GM19035 (cell line): Measurements from ENCODE around the gene USP38.
"Not testable (repeated sequence)": the region's sequence is repeated elsewhere in the genome, so short reads cannot be mapped to it uniquely, and the experiment has no call there.

Source experiments
- ATAC-seq: cut with Tn5 transposase; IDR thresholded peaks from one replicate; pipeline ENCODE4 v1.9.1; 2021; ENCODE audit not compliant: unreplicated experiment

Gene USP38

GRCh38 chr4:143203577-143203976 lies 18.9 kb downstream of the USP38 start:
- no peak for ATAC-seq

GRCh38 chr4:143207555-143207954 lies 22.8 kb downstream of the USP38 start:
- ATAC-seq = no peak

GRCh38 chr4:143212566-143212965 lies 27.8 kb downstream of the USP38 start:
- ATAC-seq = no peak

DNA sequence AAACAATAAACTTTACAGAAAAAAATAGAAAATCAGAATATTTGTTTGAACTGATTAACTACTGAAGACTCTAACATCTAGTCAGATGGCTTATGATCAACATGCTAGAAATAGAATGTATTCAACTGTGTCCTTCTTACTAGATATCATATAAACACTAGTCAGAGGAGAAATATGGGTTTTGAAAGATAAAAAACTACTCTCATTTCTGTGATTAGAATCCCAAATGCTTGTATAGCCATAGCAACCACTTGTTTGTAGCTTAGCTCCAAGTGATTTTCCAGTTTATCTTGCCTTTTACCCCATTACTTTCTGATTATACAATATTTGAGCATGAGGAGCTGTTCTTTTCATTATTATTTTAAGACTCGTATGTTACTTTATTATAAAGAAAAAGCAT lies 31.2 kb downstream of the USP38 start:
- no peak for ATAC-seq

DNA sequence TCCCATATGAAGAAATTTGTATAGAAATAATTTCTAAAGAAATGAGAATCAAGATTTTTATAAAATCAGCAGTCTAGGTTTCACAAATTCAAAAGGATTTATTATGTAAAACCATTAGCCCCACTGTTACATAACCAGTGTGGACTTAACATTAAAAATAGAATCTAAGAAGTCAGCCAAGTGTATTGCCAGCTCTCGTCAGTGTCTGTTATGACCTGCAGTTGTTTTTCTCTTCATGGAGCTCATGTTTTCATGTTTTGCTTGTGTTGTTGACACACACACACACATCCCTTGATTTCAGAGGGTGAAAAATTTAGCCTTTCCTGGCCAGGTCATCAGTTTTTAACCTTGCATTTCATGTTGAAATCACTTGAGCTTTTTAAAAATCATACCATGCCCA lies 39.5 kb downstream of the USP38 start:
- ATAC-seq = no peak

DNA sequence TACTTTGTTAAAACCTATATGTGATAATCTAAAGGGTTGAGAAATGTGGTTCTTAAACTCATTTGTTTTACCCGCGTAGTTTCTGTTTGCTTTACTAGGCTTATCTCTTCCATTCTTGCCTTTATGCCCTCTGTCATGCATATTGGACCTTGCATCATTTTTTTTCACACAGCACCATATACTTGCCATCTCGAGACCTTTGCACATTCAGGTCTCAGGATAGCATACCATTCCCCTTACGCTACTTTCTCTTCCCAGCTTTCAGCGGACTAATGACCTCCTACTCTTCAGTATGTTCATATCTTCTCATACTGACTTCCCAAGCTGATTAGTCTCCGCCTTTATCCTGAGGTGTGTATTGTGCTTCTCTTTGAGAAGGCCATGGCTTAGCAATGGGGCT lies 40.5 kb downstream of the USP38 start:
- no peak for ATAC-seq

DNA sequence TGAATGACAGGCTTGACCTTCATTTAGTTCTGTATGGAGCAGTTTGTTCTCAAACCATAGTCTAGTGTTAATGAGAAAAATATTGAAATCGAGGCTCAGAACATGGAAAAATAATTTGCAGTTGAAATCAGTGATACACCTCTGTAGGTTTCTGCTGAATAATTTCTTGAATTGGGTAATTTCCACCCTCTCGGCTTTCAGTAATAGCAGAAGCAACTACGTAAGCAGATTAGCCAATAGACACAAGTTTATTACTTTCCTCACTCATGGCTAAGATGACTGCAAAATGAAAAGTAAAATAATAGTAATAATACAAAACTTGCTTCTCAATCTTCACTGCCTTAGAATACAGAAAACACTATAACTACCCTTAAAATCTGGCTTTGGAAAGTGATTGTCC lies 46.0 kb downstream of the USP38 start:
- no peak for ATAC-seq

GRCh38 chr4:143232277-143232676 lies 47.6 kb downstream of the USP38 start:
- no peak for ATAC-seq

DNA sequence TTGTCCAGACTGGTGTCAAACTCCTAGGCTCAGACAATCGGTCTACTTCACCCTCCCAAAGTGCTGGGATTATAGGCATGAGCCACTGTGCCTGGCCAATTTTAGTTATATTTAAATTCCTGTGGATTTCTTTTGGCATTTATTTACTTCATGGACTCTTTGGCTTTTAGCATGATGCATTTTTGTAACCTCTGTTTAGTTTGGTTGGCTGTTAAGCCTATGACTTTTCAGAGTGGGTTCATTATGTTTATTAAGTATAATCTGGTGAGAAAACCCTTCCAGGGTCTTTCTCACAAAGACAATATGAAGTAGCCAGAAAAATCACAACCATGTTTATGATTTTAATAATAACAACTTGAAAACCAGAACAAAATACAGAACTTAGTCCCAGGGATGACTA lies 49.4 kb downstream of the USP38 start:
- ATAC-seq = no peak

DNA sequence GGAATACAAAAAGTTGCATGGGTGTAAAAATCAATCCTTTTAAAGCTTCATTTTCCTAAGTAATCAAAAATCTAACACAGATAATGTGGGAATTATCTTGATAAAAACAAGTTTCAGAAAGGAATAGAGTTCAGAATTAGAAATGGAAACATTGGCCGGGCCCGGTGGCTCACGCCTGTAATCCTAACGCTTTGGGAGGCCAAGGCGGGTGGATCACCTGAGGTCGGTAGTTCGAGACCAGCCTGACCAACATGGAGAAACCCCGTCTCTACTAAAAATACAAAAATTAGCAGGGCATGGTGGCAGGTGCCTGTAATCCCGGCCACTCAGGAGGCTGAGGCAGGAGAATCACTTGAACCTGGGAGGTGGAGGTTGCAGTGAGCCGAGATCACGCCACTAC lies 52.5 kb downstream of the USP38 start:
- ATAC-seq = not testable (repeated sequence)

- no peak for ATAC-seq
Measured at GRCh38 chr4:143240939-143241679, 56.4 kb downstream of the USP38 start.

GRCh38 chr4:143241892-143242291 lies 57.2 kb downstream of the USP38 start:
- no peak for ATAC-seq

GRCh38 chr4:143243041-143243440 lies 58.3 kb downstream of the USP38 start:
- no peak for ATAC-seq

DNA sequence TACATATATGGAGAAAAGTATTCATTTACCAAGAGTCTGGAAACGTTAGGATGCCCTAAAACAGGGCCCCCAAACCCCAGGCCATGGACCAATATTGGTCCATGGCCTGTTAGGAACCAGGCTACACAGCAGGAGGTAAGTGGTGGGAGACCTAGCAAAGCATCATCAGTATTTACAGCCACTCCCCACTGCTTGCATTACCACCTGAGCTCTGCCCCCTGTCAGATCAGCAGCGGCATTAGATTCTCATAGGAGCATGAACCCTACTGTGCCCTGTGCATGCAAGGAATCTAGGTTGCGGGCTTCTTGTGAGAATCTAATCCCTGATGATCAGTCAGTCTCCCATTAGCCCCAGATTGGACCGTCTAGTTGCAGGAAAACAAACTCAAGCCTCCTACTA lies 62.3 kb downstream of the USP38 start:
- no peak for ATAC-seq

DNA sequence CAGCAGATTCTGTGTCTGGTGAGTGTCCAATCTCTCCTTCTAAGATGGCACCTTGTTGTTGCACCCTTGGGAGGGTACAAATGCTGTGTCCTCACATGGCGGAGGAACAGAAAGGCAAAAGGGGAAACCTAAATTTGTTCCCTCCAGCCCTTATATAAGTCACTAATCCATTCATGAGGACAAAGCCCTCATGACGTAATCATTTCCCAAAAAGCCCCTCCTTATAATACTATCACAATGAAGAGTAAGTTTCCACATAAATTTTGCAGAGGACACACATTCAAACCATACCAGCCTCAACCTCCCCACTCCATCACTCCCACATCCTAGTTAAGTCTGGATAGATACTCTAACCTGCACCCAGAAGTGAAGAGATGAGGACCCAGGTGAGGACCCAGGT lies 63.1 kb downstream of the USP38 start:
- ATAC-seq = no peak

DNA sequence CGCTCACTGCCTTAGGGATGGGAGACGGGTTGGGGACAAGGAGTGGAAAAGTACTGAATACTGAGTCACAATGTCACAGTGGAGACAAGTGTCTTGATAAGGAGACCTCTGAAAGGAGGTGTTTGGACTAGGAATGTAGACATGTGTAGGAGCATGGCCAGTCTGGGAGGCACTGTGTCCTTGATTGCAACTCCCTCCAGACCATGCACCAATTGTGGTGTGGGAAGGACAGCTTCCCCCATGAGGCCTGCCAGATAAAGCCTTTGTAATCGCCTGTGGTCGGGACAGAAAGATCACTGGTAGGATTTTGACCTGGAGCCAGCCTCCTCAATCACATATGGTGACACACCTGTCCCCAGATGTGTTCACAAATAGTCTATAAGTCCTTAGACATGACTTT lies 64.1 kb downstream of the USP38 start:
- no peak for ATAC-seq

DNA sequence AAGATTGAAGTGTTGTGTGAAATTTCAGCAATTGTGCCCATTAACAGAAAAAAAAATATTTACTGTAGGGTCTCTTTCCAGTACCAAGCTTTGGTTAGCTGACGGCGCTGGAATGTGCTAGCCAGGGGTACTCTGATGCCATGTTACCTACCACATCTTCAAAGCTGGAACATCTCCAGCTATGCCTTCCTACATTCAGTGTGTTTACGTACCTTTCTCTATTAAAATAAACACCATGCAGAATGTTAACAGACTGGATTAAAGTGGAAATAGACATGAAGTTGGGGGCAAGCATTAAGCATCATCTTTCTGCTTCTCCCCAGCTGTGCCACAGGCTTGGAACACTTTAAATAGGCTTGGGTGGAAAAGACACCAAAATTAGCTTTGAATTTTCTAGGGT lies 65.9 kb downstream of the USP38 start:
- ATAC-seq = no peak

GRCh38 chr4:143251348-143251747 lies 66.6 kb downstream of the USP38 start:
- no peak for ATAC-seq

DNA sequence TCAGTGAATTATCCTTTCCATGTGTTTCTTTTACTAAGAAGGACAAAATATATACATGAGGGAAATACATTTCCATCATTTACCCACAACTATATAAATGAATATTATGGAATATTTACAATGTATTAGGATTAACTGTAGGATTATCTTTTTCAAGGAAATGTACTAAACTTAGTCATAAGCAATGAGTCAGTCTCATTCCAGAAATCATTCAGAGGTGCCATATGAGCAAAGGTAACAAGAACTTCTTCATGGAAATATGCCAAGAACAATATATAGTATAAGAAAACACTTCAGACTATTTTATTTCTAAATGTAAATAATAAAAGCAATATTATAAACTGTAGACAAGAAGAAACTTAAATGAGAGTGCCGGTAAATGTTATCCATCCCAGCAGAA lies 67.1 kb downstream of the USP38 start:
- ATAC-seq = no peak

- ATAC-seq = no peak
Measured at GRCh38 chr4:143252478-143252877, 67.8 kb downstream of the USP38 start.

DNA sequence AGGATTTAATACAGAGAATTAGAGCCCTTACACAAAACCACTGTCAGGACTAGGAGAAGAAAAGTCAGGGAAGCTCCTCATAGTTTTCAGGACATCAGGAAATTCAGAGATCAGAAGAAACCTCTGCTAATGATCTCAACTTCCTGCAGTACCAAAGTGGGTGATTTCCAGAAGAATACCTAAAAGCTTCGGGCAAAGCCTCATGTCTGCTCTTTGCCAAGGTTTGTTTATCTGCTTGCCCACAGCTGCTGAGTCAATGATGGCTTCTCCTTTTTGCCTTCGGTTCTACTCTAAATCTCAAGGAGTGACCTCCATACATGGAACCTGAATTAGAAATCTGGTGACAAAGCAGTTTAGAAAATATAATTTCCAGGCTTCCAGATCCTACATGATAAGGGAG lies 68.4 kb downstream of the USP38 start:
- ATAC-seq = no peak

DNA sequence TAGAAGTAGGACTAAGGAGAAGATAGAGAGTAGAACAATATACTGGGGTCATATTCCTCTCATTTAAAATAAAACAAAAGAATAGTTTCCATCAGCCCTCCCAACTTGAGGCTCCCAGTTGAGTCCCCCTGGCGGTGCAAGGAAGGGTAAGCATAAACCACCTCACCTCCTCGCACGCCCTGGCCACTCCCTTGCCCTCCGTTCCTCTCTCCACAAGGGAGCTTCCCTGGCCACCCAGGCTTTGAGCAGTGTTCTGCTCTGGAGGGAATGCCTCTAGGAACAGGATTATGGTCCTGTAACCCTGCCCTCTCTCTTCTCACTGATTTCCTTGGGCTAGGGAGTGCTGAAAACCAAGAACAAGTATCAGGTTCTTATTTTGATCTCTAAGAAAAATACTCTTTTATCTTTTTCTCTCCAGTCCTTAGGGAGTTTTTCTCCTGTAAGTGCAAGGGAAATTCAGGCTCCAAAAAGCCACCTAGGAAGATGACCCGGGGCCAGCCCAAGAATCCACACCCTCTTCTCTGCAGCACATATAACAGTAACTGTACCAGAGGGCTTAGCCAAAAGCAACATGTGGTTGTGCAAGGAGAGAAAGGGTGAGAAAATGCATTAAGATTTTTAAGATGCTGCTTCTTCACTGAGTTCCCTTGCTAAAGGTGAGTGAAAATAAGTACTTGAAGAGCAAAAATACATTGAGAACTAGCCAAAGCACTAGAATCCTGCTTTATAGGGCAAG lies 69.9 kb downstream of the USP38 start:
- ATAC-seq = no peak

DNA sequence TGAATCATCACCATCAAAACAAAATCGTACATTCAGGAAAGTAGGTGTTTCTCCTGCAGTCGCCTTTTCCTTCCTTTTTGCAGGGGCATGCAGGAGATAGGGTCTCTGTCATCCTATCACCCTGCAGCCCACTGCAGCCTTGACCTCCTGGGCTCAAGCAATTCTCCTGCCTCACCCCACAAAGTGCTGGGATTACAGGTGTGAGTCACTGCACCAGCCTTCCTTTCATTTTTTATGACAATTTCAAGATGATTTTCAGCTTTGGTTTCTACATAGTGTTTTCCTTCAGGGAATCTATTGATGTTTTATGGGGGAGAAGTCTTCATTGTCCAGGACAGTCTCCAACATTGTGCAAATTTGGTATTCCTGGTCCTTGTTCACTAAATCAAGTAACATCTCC lies 71.7 kb downstream of the USP38 start:
- no peak for ATAC-seq
